IMR-90 (cell line): ENCODE data around the gene C10orf90. TPM values are rescaled to one million over a fixed set of nuclear protein-coding genes. Genes with fewer than 3 reads are reported as not detected.

ENCODE experiments used
- ATAC-seq: fragments of 200-7000 bp; cut with Tn5 transposase; 2 replicates; pipeline ENCODE4 v1.9.1; 2020; ENCODE audit warnings: low read depth, mild to moderate bottlenecking, moderate library complexity
- BruUV-seq: library from RNA; stranded (reverse); fragments of 400-500 nt; replicated peaks from 2 replicates; lab custom pipeline; 2021; lab: Mats Ljungman, UMichigan
- CTCF ChIA-PET: fragments of 300-600 bp; formaldehyde crosslinking; extraction: SDS; loops from one replicate; lab custom pipeline; 2021; ENCODE audit warnings: antibody characterized with exemption; lab: Yijun Ruan, JAX
- POLR2A ChIA-PET: fragments of 300-600 bp; sonication (Branson Sonifier 250); formaldehyde crosslinking; loops from one replicate; lab custom pipeline; 2022; ENCODE audit warnings: antibody characterized with exemption; ENCODE audit not compliant: unreplicated experiment; lab: Charles Lee
- DNase-seq: peaks from one replicate; pipeline ENCODE4 v3.0.0; 2013
- H2AFZ ChIP-seq: replicated peaks from 2 replicates; pipeline ENCODE3; 2013; ENCODE audit warnings: low read length, mild to moderate bottlenecking; ENCODE audit not compliant: poor library complexity
- H2AK5ac ChIP-seq: 2 replicates; pipeline ENCODE4 v1.6.1; 2013; ENCODE audit warnings: low read depth, low read length, inconsistent platforms
- H2AK9ac ChIP-seq: replicated peaks from 2 replicates; pipeline ENCODE3; 2013; ENCODE audit warnings: mild to moderate bottlenecking, low read depth, low read length, moderate library complexity; ENCODE audit not compliant: poor library complexity
- H2BK120ac ChIP-seq: 2 replicates; pipeline ENCODE4 v1.6.1; 2013; ENCODE audit warnings: low read depth, low read length, inconsistent platforms
- H2BK15ac ChIP-seq: 3 replicates; pipeline ENCODE4 v1.6.1; 2013; ENCODE audit warnings: low read depth, low read length, inconsistent platforms
- H2BK20ac ChIP-seq: 2 replicates; pipeline ENCODE4 v1.6.1; 2013; ENCODE audit warnings: low read depth, mild to moderate bottlenecking, inconsistent platforms, low read length, moderate library complexity
- H2BK5ac ChIP-seq: 2 replicates; pipeline ENCODE4 v1.6.1; 2013; ENCODE audit warnings: mild to moderate bottlenecking, low read depth, low read length, inconsistent platforms; ENCODE audit not compliant: poor library complexity, severe bottlenecking
- H3K14ac ChIP-seq: replicated peaks from 2 replicates; pipeline ENCODE4 v1.6.1; 2013; ENCODE audit warnings: low read depth, low read length, inconsistent platforms
- H3K18ac ChIP-seq: 2 replicates; pipeline ENCODE4 v1.6.1; 2013; ENCODE audit warnings: low read depth, low read length, control low read depth
- H3K23ac ChIP-seq: 2 replicates; pipeline ENCODE4 v1.6.1; 2013; ENCODE audit warnings: low read depth, low read length, inconsistent platforms
- H3K27ac ChIP-seq: 2 replicates; pipeline ENCODE4 v1.5.1; 2013; ENCODE audit warnings: mild to moderate bottlenecking, control low read depth, low read length; ENCODE audit not compliant: insufficient read depth
- H3K27me3 ChIP-seq: 2 replicates; pipeline ENCODE4 v1.6.1; 2013; ENCODE audit warnings: low read length; ENCODE audit not compliant: control insufficient read depth, insufficient read depth
- H3K36me3 ChIP-seq: 2 replicates; pipeline ENCODE4 v1.6.1; 2013; ENCODE audit warnings: low read length, mixed read lengths; ENCODE audit not compliant: control insufficient read depth, insufficient read depth
- H3K4ac ChIP-seq: 2 replicates; pipeline ENCODE4 v1.6.1; 2013; ENCODE audit warnings: low read depth, low read length, inconsistent platforms
- H3K4me1 ChIP-seq: 2 replicates; pipeline ENCODE4 v1.6.1; 2013; ENCODE audit warnings: low read length, mixed read lengths; ENCODE audit not compliant: control insufficient read depth, insufficient read depth
- H3K4me2 ChIP-seq: 2 replicates; pipeline ENCODE4 v1.6.1; 2013; ENCODE audit warnings: low read depth, mild to moderate bottlenecking, control low read depth, low read length, moderate library complexity
- H3K4me3 ChIP-seq: 2 replicates; pipeline ENCODE4 v1.5.1; 2013; ENCODE audit warnings: low read depth, mild to moderate bottlenecking, control low read depth, low read length, moderate library complexity; ENCODE audit not compliant: insufficient read depth
- H3K56ac ChIP-seq: 2 replicates; pipeline ENCODE4 v1.6.1; 2013; ENCODE audit warnings: low read length, inconsistent platforms; ENCODE audit not compliant: insufficient read depth; ENCODE audit errors: extremely low read depth
- H3K79me1 ChIP-seq, 2 experiments: 2 replicates each; pipeline ENCODE4 v1.6.1; 2013; ENCODE audit warnings: low read length in 2 of 2, inconsistent platforms in 1 of 2, low read depth in 1 of 2
- H3K9ac ChIP-seq: 2 replicates; pipeline ENCODE4 v1.6.1; 2013; ENCODE audit warnings: low read depth, low read length, control low read depth
- H3K9me1 ChIP-seq: 2 replicates; pipeline ENCODE4 v1.6.1; 2013; ENCODE audit warnings: low read length, inconsistent platforms; ENCODE audit not compliant: insufficient read depth
- H3K9me3 ChIP-seq: 2 replicates; pipeline ENCODE4 v1.6.1; 2013; ENCODE audit warnings: low read length; ENCODE audit not compliant: control insufficient read depth, insufficient read depth
- H4K20me1 ChIP-seq: 2 replicates; pipeline ENCODE4 v1.6.1; 2013; ENCODE audit warnings: low read length, inconsistent platforms; ENCODE audit not compliant: insufficient read depth
- H4K5ac ChIP-seq: 2 replicates; pipeline ENCODE4 v1.6.1; 2013; ENCODE audit warnings: mild to moderate bottlenecking, low read depth, low read length, control low read depth
- H4K8ac ChIP-seq, 2 experiments: 2 replicates each; pipeline ENCODE4 v1.6.1; 2013; ENCODE audit warnings: low read depth in 2 of 2, low read length in 2 of 2, control low read depth in 1 of 2, inconsistent platforms in 1 of 2
- H4K91ac ChIP-seq: 2 replicates; pipeline ENCODE4 v1.6.1; 2013; ENCODE audit warnings: low read depth, low read length, inconsistent platforms; ENCODE audit not compliant: insufficient read depth
- BHLHE40 ChIP-seq: fragments of 150-350 bp; IDR thresholded peaks from 2 replicates; pipeline ENCODE4 v1.6.1; 2016; ENCODE audit warnings: mild to moderate bottlenecking, low read depth, low read length
- CEBPB ChIP-seq: IDR thresholded peaks from 2 replicates; pipeline ENCODE4 v1.6.1; 2012; ENCODE audit warnings: low read depth, low read length, improper control_type of control experiment
- CHD1 ChIP-seq: IDR thresholded peaks from 2 replicates; pipeline ENCODE4 v1.6.1; 2012; ENCODE audit warnings: low read depth, low read length, improper control_type of control experiment
- ELK1 ChIP-seq: fragments of 150-350 bp; IDR thresholded peaks from 2 replicates; pipeline ENCODE4 v1.6.1; 2016; ENCODE audit warnings: low read depth, mild to moderate bottlenecking, low read length, moderate library complexity, borderline replicate concordance
- FOS ChIP-seq: fragments of 150-350 bp; IDR thresholded peaks from 2 replicates; pipeline ENCODE4 v1.6.1; 2016; ENCODE audit warnings: low read depth, low read length
- MAFK ChIP-seq: IDR thresholded peaks from 2 replicates; pipeline ENCODE4 v1.6.1; 2012; ENCODE audit warnings: low read depth, low read length, improper control_type of control experiment
- MAZ ChIP-seq: IDR thresholded peaks from 2 replicates; pipeline ENCODE4 v1.6.1; 2012; ENCODE audit warnings: low read depth, mild to moderate bottlenecking, low read length, improper control_type of control experiment, moderate library complexity, borderline replicate concordance
- MXI1 ChIP-seq: IDR thresholded peaks from 2 replicates; pipeline ENCODE4 v1.6.1; 2012; ENCODE audit warnings: low read depth, mild to moderate bottlenecking, low read length, moderate library complexity, borderline replicate concordance
- NFE2L2 ChIP-seq: fragments of 150-350 bp; IDR thresholded peaks from 2 replicates; pipeline ENCODE4 v1.6.1; 2016; ENCODE audit warnings: low read depth, mild to moderate bottlenecking, low read length
- POLR2A ChIP-seq: IDR thresholded peaks from 2 replicates; pipeline ENCODE4 v1.6.1; 2012; ENCODE audit warnings: mild to moderate bottlenecking, low read depth, low read length
- RAD21 ChIP-seq: IDR thresholded peaks from 2 replicates; pipeline ENCODE4 v1.6.1; 2012; ENCODE audit warnings: low read length, improper control_type of control experiment
- RCOR1 ChIP-seq: IDR thresholded peaks from 2 replicates; pipeline ENCODE4 v1.6.1; 2012; ENCODE audit warnings: mild to moderate bottlenecking, low read length, improper control_type of control experiment; ENCODE audit not compliant: insufficient replicate concordance
- RFX5 ChIP-seq: IDR thresholded peaks from 2 replicates; pipeline ENCODE4 v1.8.0; 2012; ENCODE audit warnings: low read depth, mild to moderate bottlenecking, low read length, moderate library complexity
- SMC3 ChIP-seq: fragments of 150-350 bp; IDR thresholded peaks from 2 replicates; pipeline ENCODE4 v1.6.1; 2016; ENCODE audit warnings: low read depth, mild to moderate bottlenecking, antibody characterized with exemption, low read length, moderate library complexity
- USF2 ChIP-seq: fragments of 150-350 bp; IDR thresholded peaks from 2 replicates; pipeline ENCODE4 v1.6.1; 2017; ENCODE audit warnings: mild to moderate bottlenecking, antibody characterized with exemption, low read length, low read depth
- WGBS, 2 experiments: methylation state at CpG; one replicate each; pipeline versions ENCODE4 v1.1.5 to v1.1.7; 2013; ENCODE audit warnings: missing lambda C conversion rate in 2 of 2; ENCODE audit not compliant: insufficient read length in 1 of 2; ENCODE audit errors: extremely low coverage in 2 of 2; 5-methylcytosine and 5-hydroxymethylcytosine counted together
- dilution Hi-C: fragments of 300-500 bp; cut with HindIII; formaldehyde crosslinking; loops from one replicate; pipeline ENCODE4 v1.14.3; 2018; ENCODE audit warnings: low sequenced_read_pairs; ENCODE audit not compliant: unreplicated experiment
- in situ Hi-C: fragments of 300-500 bp; cut with MboI; formaldehyde crosslinking; loops from 3 replicates; pipeline ENCODE4 v1.14.3; 2019; ENCODE audit warnings: low sequenced_read_pairs, inconsistent platforms, mixed read lengths
- intact Hi-C: fragments of 100-400 bp; cut with micrococcal nuclease; formaldehyde crosslinking; loops from 2 replicates; pipeline ENCODE4 v1.10.0; 2022
- polyA plus RNA-seq, 3 experiments: library from polyadenylated mRNA; depleted of rRNA; stranded (reverse); fragments of >200 nt; gene quantifications; 2 replicates each; pipeline ENCODE4 v1.2.3, GENCODE V29; 2012; ENCODE audit warnings: low replicate concordance in 1 of 3
- total RNA-seq: library from RNA; depleted of rRNA; stranded (reverse); fragments of >200 nt; gene quantifications from 2 replicates; pipeline ENCODE4 v1.2.3, GENCODE V29; 2012

The C10orf90 gene
- total and polyA plus RNA-seq, 2 of the 4 experiments (the other 2 are of a cell fraction), result 0.05 to 0.18 TPM

GRCh38 chr10:126593968-126594701, 76.4 kb downstream of the C10orf90 start:
- no peak overlapping the region for H3K4me3 ChIP-seq

More at GRCh38 chr10:126593968-126594701, 76.4 kb downstream of the C10orf90 start:
- no peaks in the 10 kb centered on the region for H3K36me3 ChIP-seq
- no peak overlapping the region for H3K14ac ChIP-seq
- no peak overlapping the region for H3K4me2 ChIP-seq
- H3K23ac ChIP-seq, result no peak overlapping the region
- no peaks in the 10 kb centered on the region for H3K9me1 ChIP-seq
- no peak overlapping the region for H4K91ac ChIP-seq
- no peak overlapping the region for H2BK120ac ChIP-seq
- no peak overlapping the region for H2BK15ac ChIP-seq
- H4K20me1 ChIP-seq, result no peaks in the 10 kb centered on the region
- H3K79me1 ChIP-seq, result no peaks in the 10 kb centered on the region
- H2AK9ac ChIP-seq, result no peak overlapping the region
- H3K4me1 ChIP-seq, result no peaks in the 10 kb centered on the region
- in situ Hi-C loops (no loop called here), intact Hi-C loops (no loop called here), dilution Hi-C loops (no loop called here)
- H3K27me3 ChIP-seq, result peaks cover 1% of the 10 kb centered on the region
- H3K56ac ChIP-seq, result no peak overlapping the region
- BruUV-seq, result no TSS peak
- H2BK5ac ChIP-seq, result no peak overlapping the region
- no peak overlapping the region for H3K4ac ChIP-seq
- CTCF ChIA-PET, result interaction anchor here (0.6 kb wide), 1 partner anchor 1576 kb away, joined by 6 read pairs; no protein-coding TSS in a partner anchor
- TF ChIP-seq FOS (no peak), CEBPB (no peak), NFE2L2 (no peak), CHD1 (no peak), RCOR1 (no peak), POLR2A (no peak), MAZ (no peak), ELK1 (no peak), USF2 (no peak), RAD21 (no peak), SMC3 (no peak), MXI1 (no peak), BHLHE40 (no peak), MAFK (no peak), RFX5 (no peak)
- POLR2A ChIA-PET, result no interaction called here
- H3K27ac ChIP-seq, result no peak overlapping the region
- no peak overlapping the region for H3K9ac ChIP-seq
- no peak overlapping the region for H4K8ac ChIP-seq
- no peak overlapping the region for H2BK20ac ChIP-seq
- 17% methylated on average over 1 of the region's 4 CpGs; no CpG with 5 or more reads in 1 of the 2 experiments for WGBS, 2 experiments
- no peak overlapping the region for H2AFZ ChIP-seq
- DNase-seq (no peak), ATAC-seq (no peak)
- no peak overlapping the region for H4K5ac ChIP-seq
- no peak overlapping the region for H3K18ac ChIP-seq
- no peak overlapping the region for H2AK5ac ChIP-seq
- no peaks in the 10 kb centered on the region for H3K9me3 ChIP-seq
